Left renal pelvis (tissue), 4 donors: ENCODE measurements around the gene MX1. TPM values are rescaled to one million over a fixed set of nuclear protein-coding genes. Genes with fewer than 3 reads are reported as not detected.

Source experiments
- DNase-seq, 4 donors: peaks; one replicate each; pipeline ENCODE4 v3.0.0-alpha.2; 2013; ENCODE audit warnings: low read depth in 4 of 4, low spot score in 3 of 4
- polyA plus RNA-seq, 4 donors: library from polyadenylated mRNA; unstranded; fragments of 120-200 nt; gene quantifications; one replicate each; pipeline ENCODE4 v1.2.1, GENCODE V29; 2013; ENCODE audit not compliant: insufficient read length in 4 of 4

MX1 gene
- polyA plus RNA-seq, 4 donors, result 7.0 to 11.4 (median 9.1) TPM

DNA sequence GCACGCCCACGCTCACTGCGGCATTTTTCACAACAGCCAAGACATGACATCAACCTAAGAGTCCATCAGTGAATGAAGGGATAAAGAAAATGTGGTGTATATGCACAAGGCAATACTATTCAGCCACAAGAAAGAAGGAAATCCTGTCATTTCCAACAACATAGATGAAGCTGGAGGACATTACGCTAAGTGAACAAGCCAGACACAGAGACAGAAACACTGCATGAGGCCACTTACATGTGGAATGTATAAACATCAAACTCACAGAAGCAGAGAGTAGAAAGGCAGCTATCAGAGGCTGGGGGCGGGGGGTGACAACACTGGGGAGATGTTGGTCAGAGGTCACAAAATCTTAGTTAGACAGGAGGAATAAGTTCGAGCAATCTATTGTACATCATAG, 61.0 kb downstream of the MX1 start:
- DNase-seq, result no peak

DNA sequence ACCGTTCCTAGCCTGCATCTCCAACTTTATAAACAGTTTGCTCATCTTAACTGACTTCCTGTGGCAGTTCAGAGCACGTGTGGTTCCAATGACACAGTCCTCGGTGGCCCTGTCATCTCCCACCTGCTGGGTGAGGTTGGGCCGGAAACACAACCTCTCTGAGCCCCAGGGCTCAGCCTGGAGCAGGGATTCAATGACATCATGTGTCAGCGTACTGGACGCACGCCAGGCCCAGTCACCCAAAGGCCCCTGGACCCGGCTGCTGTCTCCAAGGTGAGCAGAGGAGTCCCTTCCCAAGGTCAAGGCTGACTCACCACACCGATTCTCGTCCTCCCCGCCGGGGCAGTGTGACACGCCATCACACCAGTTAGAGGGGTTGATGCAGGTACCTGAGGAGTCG, 62.0 kb downstream of the MX1 start:
- no peak for DNase-seq

DNA sequence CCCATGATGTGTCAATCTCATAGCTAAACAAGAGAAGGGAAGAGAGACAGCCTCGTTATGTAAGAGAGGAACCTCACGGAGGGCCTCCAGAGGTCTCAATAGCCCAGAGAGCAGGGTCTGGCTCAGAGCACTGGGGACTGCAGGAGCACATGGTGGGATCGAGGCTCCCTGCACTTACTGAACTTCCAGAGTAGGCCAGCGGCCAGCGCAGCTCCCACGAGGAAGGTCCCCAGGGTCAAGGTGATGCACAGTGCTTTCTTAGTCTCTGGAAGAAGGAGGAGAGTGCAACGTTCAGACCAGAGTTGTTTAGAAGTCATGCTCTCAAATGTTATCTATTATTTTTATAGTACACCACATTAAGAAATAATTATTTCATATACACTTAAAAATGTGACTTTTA, 63.3 kb downstream of the MX1 start:
- DNase-seq, result no peak

DNA sequence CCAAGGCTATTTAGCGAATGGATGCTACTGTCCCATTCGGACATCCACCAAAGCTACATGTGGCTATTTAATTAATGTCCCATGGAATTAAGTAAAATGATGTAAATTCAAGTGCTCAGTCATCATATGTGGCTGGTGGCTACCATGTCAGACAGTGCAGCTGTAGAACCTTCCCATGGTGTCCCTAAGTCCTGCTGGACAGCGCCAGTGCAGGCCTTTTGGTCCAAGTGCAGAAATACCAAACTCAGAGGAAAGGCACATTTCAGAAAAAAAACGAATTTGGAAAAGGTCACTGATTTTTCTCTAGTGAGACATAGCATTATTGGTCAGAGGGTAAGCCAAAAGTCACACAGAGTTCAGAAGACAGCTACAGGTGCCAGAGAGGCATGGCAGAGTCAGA, 64.3 kb downstream of the MX1 start:
- no peak for DNase-seq

DNA sequence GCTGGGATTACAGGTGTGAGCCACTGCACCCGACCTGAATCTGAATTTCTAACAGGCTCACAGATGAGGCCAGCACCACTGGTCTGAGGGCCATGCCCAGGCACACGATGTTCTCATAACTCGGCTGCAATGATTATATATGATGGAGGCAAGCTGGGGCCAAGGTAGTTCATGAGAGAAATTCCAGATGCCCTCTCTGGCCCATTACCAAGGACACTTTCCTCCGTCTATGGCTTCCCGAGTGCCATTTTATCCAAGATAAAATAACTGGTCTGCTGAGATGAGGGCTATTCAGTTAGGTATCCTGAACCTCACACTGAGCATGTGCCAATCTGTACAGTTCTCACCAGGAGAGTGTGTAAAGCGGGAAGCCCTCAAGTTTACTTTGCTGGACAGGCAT, 65.4 kb downstream of the MX1 start:
- no peak for DNase-seq

DNA sequence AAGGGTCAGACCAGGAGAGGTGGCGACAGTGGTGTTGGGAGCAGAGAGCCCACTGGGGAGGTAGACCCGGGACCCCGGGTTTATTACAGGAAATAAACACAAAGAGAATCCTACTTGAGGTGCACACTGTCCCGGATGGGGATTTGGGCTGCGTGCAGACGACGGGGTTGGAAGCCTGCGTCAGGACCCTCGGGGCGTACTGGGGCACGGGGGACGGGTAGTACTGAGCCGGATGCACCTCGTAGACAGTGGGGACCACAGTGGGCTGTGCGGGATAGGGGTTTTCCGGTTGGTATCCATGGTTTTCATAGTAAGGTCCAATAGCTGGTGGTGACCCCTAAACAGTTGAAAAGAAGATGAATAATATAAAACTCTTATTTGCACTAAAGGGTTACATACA, 68.2 kb downstream of the MX1 start:
- DNase-seq, result no peak

DNA sequence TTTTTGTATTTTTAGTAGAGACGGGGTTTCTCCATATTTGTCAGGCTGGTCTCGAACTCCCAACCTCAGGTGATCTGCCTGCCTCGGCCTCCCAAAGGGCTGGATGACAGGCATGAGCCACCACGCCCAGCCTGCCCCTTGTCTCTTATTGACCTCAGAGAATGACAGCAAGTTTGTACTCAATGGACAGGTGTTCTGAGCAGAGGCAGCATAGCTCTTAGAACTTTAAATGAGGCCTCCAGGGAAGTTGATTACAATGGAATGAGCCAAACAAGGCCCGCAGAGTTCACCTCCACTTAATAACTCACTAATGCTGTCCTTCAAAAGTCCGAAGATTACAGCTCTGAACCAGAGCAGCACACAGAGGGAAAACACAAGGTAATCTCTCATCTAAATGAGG, 71.0 kb downstream of the MX1 start:
- DNase-seq, result no peak

DNA sequence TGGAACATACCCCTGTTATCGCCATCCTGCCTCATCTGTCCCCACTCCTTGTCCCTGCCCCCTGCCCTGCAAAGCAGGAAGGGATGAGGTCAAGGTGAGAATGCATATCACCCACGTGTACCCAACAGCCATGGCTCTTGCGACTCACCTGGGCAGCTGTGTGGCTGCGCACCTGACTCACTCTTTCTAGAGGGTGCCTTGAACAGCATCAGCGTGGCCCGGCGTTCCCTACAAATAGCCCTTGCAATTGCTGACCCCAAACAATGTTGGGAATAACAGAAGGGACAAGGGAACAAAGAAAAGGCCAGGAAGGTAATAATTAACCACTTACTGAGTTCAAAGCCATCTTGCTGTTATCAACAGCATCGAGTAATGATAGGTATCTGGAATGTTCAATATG, 71.7 kb downstream of the MX1 start:
- DNase-seq, result no peak

DNA sequence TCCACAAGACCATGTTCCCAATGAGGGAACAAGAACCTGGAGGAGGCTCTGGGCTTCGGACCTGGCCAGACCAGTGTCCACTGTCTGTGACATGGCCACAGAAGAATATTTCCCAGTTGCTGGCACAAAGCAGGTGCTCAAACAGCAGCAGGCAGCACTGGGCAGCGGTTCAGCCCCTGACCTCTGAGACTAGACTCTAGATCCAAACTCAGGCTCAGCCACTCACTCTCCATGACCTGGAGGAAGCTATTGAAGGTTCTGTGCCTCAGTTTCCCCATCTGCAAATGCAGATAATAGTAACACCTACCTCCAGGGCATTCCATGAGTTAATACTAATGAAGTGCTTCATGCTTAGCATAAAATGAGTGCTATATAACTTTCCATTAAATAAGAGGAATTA, 73.9 kb downstream of the MX1 start:
- no peak for DNase-seq

DNA sequence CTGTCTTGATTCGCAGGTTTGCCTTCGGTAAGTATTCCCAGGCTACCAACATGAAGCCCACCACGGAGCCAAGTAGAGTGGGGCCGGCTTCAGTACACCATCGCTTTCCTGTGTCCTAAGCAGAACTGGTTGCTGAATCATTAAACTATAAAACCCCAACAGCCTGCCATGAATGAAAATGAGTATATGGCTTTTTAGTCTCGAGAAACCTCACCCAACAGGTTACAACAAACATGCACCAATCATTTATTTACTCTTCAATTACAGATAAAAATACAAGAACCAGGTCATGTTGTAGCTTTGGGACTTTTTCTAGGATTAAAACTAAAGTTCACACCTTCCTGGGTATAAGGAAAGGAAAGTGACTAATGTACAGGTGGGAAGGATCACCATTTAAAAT, 74.3 kb downstream of the MX1 start:
- no peak for DNase-seq

DNA sequence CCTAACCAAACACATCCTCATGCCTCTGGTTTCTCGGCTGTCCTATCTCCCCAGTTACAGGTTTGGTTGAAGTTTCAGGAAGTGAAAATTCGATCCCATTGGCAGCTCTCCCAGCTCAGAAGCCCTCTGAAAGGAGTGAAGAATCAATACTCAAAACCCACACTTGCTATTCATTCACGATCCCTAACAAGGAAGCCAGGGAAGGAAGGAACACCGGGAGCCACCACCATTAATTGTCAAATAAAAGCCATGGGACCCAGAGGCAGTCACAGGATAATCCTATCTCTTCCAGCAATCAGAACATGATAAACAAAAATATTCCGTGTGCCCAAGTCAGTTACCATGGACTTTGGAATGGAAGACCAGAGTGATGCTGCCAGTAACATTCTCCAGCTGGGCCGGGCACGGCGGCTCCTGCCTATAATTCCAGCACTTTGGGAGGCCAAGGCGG, 74.9 kb downstream of the MX1 start:
- DNase-seq, result no peak

DNA sequence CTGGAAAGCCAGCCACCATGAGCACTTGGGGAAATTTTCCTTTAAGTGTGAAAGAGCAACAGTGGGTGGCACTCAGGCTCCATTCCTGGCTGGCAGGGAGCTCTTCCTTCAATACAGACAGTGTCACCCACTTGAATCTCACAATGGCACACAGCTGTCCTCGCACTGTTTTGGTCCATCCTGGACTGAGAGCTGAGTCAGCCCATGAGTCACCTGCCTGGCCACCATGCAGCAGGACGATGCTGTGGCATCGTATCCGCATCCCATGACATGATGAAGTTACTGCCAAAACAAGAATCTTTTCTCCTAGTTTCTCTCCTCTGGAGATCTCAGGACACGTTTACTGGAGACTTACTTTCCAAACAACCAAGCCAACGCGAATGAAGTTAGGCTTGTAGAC, 75.9 kb downstream of the MX1 start:
- no peak for DNase-seq

DNA sequence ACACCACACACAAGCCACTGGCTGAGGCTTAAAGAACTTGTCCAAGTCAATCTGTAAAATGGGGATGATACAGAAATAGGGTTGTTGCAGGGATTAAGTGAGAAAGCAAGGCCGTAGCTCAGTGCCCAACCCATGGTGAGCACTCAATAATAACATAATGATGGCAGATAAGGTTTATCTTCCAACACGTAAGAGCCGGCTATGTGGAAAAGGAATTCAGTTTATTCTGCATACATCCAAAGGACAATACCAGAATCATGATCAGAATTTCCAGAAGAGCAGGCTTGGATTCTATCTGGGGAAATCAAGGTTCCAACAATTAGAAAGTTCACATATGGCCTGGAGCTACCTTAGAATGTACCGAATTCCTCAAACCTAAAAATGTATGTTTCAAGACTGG, 77.3 kb downstream of the MX1 start:
- DNase-seq, result no peak

DNA sequence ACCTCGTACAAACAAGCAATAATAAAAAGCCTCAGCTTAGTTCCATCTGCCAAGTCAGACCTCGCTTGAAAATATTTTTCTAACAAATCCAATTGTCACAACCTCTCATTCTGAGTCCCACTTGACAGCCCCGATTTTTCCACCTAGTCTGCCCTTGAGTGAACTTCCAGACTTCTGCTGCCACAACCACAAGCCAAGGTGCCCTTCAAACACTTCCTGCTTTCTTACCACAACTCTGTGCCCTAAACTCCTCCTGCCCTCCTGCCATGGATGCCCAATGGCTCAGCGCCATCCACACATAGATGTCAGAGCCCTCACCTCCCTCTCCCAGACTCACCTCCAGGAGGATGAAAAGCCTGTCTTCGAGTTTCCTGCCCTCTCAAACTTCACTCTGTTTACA, 78.0 kb downstream of the MX1 start:
- DNase-seq, result no peak

DNA sequence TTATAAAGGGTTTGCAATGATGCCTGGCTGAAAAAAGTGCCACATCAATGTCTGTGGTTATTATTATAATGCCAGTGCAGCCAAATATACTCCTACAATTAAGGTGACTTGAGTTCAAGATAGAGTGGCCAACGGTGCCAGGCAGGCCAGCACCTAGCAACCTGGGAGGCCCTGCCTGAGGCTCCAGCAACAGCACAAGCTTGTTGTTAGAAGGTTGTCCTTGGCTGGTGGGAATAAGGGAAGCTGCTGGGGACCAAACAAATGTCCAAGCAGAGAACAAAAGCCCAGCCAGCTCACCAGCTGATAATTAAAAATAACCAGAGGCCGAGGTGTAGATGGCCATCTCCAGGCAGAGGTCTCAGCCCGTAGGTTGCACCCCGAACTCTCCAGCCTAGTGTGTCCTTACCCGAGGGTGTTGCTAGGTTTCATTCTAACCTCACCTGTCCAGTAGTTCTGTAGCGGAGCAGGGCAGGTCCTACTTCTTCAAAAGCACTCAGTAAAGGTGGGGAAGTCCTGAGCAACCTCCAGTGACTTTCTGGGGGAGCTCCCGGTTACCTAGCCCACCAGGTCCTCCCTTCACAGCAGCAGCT, 80.1 kb downstream of the MX1 start:
- DNase-seq, result no peak

DNA sequence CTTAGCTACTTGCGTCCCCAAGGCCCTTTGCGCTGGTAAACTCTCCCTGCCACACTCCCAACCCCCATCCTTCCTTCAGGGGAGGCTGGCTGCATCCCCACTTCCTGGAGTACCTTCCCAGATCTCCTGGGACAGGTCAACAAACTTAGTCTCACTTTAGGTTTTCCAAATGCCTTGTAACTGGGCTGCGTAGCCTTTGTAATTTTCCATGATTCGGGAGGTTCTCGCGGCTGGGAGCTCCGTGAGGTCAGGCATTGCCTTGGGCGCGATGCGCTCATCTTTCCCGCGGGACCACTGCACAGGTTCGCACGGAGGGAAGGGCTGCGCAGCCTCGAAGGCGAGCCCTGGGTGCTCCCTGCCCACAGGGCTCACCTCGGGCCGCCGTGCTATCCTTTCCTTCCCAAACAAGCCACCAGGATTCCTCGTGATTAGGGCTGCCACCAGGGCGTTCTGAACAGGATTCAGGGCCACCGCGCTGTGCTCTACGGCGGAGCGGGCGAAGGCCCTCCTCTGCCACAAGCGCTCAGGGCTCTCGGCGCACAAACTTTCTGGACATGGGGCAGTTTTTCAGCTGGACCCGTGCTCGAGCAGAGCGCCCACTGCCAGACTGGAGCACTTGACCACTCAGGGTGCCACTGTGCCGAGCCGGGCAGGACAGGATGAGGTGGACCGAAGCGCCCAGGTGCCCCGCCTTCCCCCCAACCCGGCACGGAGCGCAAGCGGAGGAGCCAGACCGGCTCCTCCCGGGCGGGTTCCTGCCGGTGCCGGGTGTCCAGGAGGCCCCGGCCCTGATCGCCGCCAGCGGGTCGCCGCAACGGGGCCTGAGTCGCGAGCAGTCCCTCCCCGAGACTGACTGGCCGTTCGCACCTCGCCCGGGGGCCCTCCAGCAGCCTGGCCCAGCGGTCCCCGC, 80.8 kb downstream of the MX1 start:
- no peak for DNase-seq

DNA sequence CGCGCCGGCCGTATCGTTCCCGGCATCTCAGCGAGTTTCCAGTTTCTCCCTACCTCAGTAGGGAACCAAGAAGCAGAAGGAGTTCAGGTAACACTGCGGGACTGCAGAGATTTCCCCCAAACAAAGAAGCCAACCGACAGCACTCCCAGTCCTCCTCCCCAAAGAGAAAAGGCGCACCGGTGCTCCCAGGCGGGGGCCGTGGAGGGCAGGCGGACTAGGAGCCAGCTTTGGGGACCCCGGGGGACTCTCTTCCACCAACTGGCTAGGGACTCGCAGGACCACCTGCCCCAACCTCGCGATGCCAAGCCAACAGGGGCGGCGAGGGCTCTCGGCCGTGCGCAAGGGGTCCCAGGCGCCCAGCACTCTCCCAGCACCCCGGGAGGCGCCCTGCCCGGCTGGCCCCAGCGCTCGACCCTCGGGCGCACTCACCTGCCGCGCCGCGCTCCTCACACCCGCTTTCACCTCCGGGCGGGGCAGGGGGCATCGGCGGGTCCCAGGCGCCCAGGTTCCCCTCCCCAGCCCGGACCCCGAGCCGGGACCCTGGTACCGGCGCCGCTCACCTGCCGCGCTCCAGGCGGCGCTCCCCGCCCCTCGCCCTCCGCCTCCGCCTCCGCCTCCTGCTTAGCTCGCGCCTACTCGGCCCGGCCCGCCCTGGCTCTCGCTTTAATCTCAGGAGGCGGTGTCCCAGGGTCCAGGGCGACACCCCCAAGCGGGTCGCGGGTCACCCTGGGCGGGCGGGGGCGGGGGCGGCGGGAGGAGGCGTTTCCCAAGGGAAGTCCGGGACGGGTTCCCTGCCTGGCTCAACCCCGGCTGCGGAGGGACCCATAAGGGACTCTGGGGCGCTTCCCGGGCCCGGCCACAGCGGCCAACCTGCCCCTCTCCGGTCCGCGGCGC, 81.7 kb downstream of the MX1 start, which contains the start of gene TMPRSS2:
TMPRSS2 (minus strand) TSS at position 638 of the 894 bp plus-strand sequence. CDS start 10,025 bp downstream, outside the sequence.
- DNase-seq, result no peak

DNA sequence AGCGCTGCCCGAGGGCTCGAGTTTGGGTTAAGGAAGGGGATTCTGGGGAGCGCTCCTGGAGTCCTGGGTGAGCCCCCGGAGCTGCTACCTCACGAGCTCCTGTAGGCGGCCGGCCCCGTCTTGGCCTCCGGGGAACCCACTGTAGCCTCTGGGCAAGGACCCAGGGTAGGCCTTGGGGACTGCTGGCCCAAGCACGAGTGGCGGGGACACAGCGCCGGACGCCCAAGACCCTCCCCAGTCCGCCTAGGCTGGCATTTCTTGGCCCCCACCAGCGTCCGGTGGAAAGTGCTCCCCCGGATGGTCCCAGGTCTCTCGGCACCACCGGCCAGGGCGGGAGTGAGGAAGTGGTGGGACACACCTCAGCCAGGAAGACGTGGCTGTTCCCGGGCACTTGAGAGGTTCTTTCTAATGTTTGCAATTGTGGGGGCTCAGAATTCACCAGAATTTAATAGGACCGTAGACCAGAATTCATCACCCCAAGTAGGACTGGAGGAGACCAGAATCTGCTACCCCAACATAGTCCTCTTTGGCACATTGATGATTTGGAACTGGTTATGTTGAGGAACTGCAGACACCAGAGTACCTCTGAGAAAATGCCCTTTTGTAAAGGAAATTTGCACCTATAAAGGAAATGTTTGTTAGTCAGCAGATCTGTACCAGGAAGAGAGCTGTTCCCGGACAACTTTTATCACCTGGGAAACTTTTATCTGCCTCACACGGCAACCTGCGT, 82.5 kb downstream of the MX1 start:
- DNase-seq, result no peak
